ENCODE results near the gene IFT25. TPM values are rescaled to one million over a fixed set of nuclear protein-coding genes. Genes with fewer than 3 reads are reported as not detected.

IFT25 gene
- polyA plus RNA-seq, 1 donor from 2014 or later: 58.6 TPM

GRCh38 chr1:53946252-53947171, 1.0 kb upstream of the IFT25 start, which contains the start of gene LRRC42:
Gene LRRC42 (plus strand): TSS chr1:53946350. CDS start chr1:53952000, 5,650 bp downstream.
- Mint-ChIP-seq H3K36me3 (peaks cover 1% of the 10 kb centered on the region), H3K9me3 (no peaks in the 10 kb centered on the region), H3K4me3 (peak within 1 kb of the TSS; percentile 95 to 99 (median 96)), H3K27ac (peak within 1 kb of the TSS; percentile 76 to 96 (median 92)), H3K4me1 (peaks cover 24 to 27% (median 26%) of the 10 kb centered on the region in 3 donors), H3K27me3 (no peaks in the 10 kb centered on the region)

GRCh38 chr1:53945183-53945432, 391 bp downstream of the IFT25 start:
- Mint-ChIP-seq H3K4me3 (peak overlapping the region; percentile 95 to 99 (median 96)), H3K9me3 (no peaks in the 10 kb centered on the region), H3K36me3 (no peaks in the 10 kb centered on the region), H3K27ac (peak overlapping the region; percentile 76 to 96 (median 92)), H3K4me1 (peaks cover 26 to 29% (median 28%) of the 10 kb centered on the region in 3 donors), H3K27me3 (no peaks in the 10 kb centered on the region)

DNA sequence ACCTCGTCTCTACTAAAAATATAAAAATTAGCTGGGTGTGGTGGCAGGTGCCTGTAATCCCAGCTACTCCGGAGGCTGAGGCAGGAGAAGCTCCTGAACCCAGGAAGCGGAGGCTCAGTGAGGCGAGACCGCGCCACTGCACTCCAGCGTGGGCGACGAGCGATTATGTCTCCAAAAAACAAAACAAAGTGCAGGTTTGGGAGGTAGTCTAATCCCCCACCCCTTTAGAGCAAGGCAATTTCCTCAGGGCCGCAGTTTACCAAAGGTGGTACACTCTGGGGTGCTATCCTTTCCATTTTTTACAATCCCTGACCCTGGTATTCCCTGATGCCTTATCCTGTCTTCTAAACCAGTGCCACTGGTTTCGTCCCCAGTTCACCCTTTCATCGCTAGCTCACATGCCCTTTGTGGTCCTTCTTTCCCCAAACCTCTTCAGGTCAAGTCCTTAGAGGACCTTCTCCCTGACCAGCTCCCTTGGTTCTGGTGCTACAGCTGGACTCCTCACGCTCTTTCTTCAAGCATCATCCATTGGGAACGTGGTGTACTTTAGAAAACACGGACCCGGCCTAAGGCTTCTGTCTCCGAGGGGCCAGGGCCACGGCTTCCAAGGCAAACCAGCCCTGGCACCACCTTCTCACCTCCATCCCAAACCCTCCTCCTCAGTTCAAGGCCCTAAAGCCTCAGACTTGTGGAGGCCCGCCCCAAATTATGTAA, 873 bp downstream of the IFT25 start:
- Mint-ChIP-seq H3K9me3 (no peaks in the 10 kb centered on the region), H3K27me3 (no peaks in the 10 kb centered on the region), H3K4me3 (peak overlapping the region; percentile 95 to 99 (median 96)), H3K27ac (peak overlapping the region; percentile 76 to 96 (median 92)), H3K36me3 (no peaks in the 10 kb centered on the region), H3K4me1 (peaks cover 26 to 31% (median 29%) of the 10 kb centered on the region in 3 donors)

- peak overlapping the region in 3 of 4 donors; percentile 18 to 96 (median 54) for H3K4me3 Mint-ChIP-seq
- peaks cover 2% of the 10 kb centered on the region for H3K36me3 Mint-ChIP-seq
- peak overlapping the region; percentile 33 to 64 (median 49) for H3K27ac Mint-ChIP-seq
- no peaks in the 10 kb centered on the region for H3K27me3 Mint-ChIP-seq
- H3K9me3 Mint-ChIP-seq: no peaks in the 10 kb centered on the region
- peaks cover 26 to 31% (median 29%) of the 10 kb centered on the region in 3 donors for H3K4me1 Mint-ChIP-seq
Measured at GRCh38 chr1:53943490-53944043, 1.9 kb downstream of the IFT25 start.

DNA sequence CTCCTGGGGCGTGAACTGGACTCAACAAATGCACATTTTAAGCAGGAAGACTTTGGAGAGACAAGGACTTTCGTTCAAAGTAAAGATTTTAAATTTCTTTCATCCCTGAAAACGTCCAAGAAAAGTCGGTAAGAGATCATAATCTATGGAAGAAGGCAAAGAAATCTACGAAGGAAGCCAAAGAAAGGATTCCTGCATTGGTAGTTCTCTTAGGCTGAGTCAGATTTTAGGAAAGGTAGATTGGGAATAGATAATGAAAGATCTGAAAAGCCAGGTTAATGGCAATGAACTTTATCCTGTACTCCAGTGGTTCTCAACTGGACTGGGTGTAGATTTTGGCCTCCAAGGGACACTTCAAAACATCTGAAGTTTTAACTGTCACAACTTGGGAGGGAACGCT, 2.4 kb downstream of the IFT25 start:
- peak overlapping the region in 2 of 4 donors; percentile 54 to 96 for H3K4me3 Mint-ChIP-seq
- H3K9me3 Mint-ChIP-seq: no peaks in the 10 kb centered on the region
- H3K27me3 Mint-ChIP-seq: no peaks in the 10 kb centered on the region
- peak overlapping the region; percentile 33 to 64 (median 49) for H3K27ac Mint-ChIP-seq
- H3K36me3 Mint-ChIP-seq: peaks cover 4% of the 10 kb centered on the region
- peaks cover 26 to 35% (median 28%) of the 10 kb centered on the region in 3 donors for H3K4me1 Mint-ChIP-seq

DNA sequence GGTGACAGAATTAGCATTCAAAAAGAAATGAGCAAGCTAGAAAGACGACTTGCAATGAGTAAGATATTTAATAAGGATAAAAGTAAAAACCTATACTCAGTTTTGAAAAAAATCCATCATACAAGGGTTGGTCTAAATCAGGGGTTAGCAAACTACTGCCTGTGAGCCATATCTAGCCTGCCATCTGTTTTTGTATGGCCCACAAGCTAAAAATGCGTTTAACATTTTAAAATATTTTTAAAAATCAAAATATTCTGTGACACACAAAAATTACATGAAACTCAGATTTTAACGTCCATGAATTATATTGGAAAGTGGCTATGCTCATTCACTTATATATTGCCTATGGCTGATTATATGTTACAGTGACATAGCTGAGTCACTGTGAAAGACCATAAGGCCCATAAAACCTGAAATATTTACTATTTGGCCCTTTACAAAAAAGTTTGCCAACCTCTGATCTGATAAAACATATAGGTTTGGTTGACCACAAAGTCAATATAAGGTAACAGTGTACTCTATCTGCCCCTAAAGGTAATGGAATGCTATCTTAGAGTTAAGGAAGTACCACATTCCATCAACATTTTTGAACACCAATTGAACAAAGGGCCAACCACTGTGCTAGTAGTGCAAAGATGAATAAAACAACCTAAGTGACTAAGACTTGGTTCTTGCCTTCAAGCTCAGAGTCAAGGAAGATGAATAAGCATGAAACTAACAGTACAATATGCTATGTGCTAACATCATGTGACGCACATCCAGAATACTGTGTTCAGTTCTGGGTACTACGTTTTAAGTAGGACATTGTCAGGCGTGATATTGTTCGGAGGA, 3.2 kb downstream of the IFT25 start:
- no peak overlapping the region for H3K27ac Mint-ChIP-seq
- H3K4me3 Mint-ChIP-seq: peak overlapping the region in 1 of 4 donors; percentile 96
- H3K27me3 Mint-ChIP-seq: no peaks in the 10 kb centered on the region
- H3K36me3 Mint-ChIP-seq: peaks cover 5% of the 10 kb centered on the region
- H3K9me3 Mint-ChIP-seq: no peaks in the 10 kb centered on the region
- peaks cover 22 to 36% (median 28%) of the 10 kb centered on the region in 3 donors for H3K4me1 Mint-ChIP-seq

- Mint-ChIP-seq H3K9me3 (no peaks in the 10 kb centered on the region), H3K36me3 (peaks cover 7% of the 10 kb centered on the region), H3K27me3 (no peaks in the 10 kb centered on the region), H3K27ac (no peak overlapping the region), H3K4me3 (no peak overlapping the region), H3K4me1 (peaks cover 2 to 19% (median 11%) of the 10 kb centered on the region in 3 donors)
Measured at GRCh38 chr1:53938136-53938830, 7.2 kb downstream of the IFT25 start.

DNA sequence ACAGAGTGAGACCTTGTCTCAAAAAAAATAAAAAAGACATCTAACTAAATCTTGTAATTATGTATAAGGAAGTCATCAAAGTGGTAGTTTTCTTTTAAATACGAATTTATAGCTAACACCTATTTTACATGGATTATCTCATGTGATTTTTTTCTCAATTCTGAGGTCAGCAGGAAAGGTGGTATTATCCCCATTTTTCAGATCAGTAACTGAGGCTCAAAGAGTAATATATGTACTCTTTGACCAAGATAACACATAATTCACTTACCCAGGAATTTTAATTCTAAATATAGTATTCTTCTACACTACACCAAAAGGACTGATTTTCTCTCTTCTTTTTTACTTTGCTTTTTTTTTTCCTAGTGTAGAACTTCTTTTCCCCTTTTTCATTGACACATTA, 9.1 kb downstream of the IFT25 start:
- no peaks in the 10 kb centered on the region for H3K27me3 Mint-ChIP-seq
- no peak overlapping the region for H3K4me3 Mint-ChIP-seq
- no peak overlapping the region for H3K27ac Mint-ChIP-seq
- no peaks in the 10 kb centered on the region for H3K9me3 Mint-ChIP-seq
- H3K4me1 Mint-ChIP-seq: peaks cover 2 to 10% (median 4%) of the 10 kb centered on the region in 3 donors
- H3K36me3 Mint-ChIP-seq: peaks cover 7% of the 10 kb centered on the region

DNA sequence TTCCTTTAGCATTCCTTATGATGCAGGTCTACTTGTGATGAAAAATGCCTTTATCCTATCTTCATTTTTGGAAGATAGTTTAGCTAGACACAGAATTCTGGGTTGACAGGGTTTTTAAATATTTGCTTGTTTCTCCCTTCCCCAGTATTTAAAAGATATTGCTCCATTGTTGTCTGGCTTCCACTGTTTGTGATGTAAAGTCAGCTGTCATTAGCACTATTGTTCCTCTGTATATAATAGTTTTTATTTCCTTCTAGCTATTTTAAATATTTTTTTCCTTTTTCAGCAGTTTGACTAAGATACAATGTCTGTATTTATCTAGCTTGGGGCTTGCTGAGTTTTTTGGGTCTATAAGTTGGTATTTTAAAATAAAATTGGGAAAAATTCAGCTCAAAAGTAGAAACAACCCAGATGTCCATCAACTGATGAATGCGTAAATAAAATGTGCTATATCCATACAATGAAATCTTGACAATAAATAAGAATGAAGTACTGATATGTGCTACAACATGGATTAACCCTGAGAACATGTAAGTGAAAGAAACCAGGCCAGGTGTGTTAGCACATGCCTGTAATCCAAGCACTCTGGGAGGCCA, 11.2 kb downstream of the IFT25 start:
- peaks cover 9% of the 10 kb centered on the region for H3K36me3 Mint-ChIP-seq
- no peak overlapping the region for H3K27ac Mint-ChIP-seq

DNA sequence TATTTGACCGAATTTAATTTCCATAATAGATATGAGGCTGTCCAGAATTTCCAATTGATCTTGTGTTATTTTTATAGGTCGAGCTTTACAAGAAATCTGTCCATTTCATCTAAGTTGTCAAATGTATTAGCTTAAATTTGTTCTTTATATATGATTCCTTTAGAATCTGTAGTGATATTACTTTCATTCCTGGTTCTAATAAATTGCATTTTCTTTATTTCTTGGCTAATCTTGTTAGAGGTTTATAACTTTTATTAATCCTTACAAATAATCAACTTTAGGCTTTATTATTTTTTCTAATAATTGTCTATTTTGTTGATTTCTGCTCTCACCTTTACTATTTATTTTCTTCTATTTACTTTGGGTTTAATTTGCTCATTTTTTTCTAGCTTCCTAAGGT, 14.0 kb downstream of the IFT25 start:
- Mint-ChIP-seq H3K4me1 (no peaks in the 10 kb centered on the region), H3K27ac (no peak overlapping the region), H3K4me3 (no peak overlapping the region), H3K36me3 (peaks cover 9% of the 10 kb centered on the region), H3K9me3 (no peaks in the 10 kb centered on the region), H3K27me3 (no peaks in the 10 kb centered on the region)

More for the DNA sequence above, 11.2 kb downstream of the IFT25 start:
- H3K27me3 Mint-ChIP-seq: no peaks in the 10 kb centered on the region
- H3K4me3 Mint-ChIP-seq: no peak overlapping the region
- H3K4me1 Mint-ChIP-seq: peaks cover 0 to 5% (median 2%) of the 10 kb centered on the region in 3 donors
- no peaks in the 10 kb centered on the region for H3K9me3 Mint-ChIP-seq

GRCh38 chr1:53930932-53931331, 14.6 kb downstream of the IFT25 start:
- H3K4me3 Mint-ChIP-seq: no peak overlapping the region
- no peaks in the 10 kb centered on the region for H3K27me3 Mint-ChIP-seq
- peaks cover 9% of the 10 kb centered on the region for H3K36me3 Mint-ChIP-seq
- H3K9me3 Mint-ChIP-seq: no peaks in the 10 kb centered on the region
- no peak overlapping the region for H3K27ac Mint-ChIP-seq
- no peaks in the 10 kb centered on the region for H3K4me1 Mint-ChIP-seq

DNA sequence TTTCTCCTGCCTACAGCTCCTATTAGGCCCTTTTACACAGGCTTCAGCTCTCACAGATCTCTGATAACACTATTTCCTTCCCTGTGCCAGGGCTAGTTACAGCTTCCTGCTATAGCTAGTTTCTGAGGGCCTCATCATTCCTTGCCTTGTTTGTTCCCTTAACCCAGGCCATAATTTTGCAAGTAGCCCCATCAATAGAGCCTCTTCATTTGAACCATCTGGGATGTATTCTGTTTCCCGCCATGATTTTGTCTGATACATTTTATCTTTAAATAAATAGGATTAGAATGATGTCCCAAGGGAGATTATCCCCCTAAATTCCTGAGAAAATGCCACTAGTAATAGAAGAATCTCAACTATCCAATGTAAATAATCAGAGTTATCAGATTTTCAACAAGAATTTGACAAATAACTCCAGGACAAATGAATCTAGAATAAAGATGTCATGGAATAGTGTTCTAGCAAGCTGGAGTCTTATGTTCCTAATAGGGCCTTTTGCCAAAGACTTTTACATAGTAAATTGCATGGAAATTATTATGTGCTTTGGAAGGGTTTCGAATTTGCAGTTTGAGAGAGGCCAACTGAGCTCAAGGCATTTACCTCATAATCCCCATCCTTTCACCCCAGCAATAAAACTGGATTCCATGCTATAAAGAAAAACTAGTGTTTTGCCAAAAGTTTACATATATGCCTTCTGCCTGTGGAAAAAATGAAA, 16.1 kb downstream of the IFT25 start:
- no peaks in the 10 kb centered on the region for H3K4me1 Mint-ChIP-seq
- peak overlapping the region in 1 of 3 donors; percentile 67 for H3K27ac Mint-ChIP-seq
- H3K4me3 Mint-ChIP-seq: no peak overlapping the region
- peaks cover 7% of the 10 kb centered on the region for H3K36me3 Mint-ChIP-seq
- no peaks in the 10 kb centered on the region for H3K9me3 Mint-ChIP-seq
- H3K27me3 Mint-ChIP-seq: no peaks in the 10 kb centered on the region

DNA sequence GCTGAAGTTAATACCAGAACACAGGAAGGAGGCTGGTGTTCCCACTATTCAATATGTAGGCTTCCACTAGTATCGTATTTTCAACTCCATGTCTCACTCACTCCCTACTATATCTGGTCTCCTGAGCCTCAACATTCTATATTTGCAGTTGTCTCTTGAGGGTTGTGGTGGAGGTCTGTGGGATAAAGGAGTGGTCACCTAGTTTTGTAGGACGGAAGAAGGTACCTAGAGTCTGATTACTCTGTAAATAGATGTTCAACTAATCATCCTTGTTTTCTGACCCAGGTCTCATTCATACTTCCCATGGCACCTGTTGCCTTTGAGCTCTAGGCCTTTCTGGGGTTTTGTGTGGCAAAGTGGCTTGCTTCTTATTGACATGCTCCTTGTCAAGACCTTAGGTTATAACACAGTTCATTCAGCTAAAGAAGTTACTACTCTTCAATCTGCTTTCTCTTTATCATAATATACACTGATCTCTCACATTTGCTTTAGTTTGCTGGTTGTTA, 18.1 kb downstream of the IFT25 start:
- Mint-ChIP-seq H3K27me3 (no peaks in the 10 kb centered on the region), H3K27ac (no peak overlapping the region)

More for the DNA sequence above, 18.1 kb downstream of the IFT25 start:
- Mint-ChIP-seq H3K9me3 (no peaks in the 10 kb centered on the region), H3K36me3 (peaks cover 7% of the 10 kb centered on the region), H3K4me3 (no peak overlapping the region), H3K4me1 (no peaks in the 10 kb centered on the region)
